WERI-Rb-1 (cell line): ENCODE measurements around the gene FBXO41.
A peak's percentile ranks its signal among the peaks of the same experiment; 100 is the strongest.

Source experiments
- DNase-seq: peaks from one replicate; pipeline ENCODE4 v3.0.0-alpha.2; 2020
- H3K27ac ChIP-seq: fragments of 250-450 bp; sonication (Bioruptor Pico); 2 replicates; pipeline ENCODE4 v1.5.1; 2020; ENCODE audit warnings: mild to moderate bottlenecking, moderate library complexity
- H3K27me3 ChIP-seq: fragments of 250-450 bp; sonication (Bioruptor Pico); 2 replicates; pipeline ENCODE4 v1.5.1; 2021; ENCODE audit warnings: mild to moderate bottlenecking, low read depth, moderate library complexity; ENCODE audit not compliant: insufficient read depth, severe bottlenecking
- H3K36me3 ChIP-seq: fragments of 250-450 bp; sonication (Bioruptor Pico); 2 replicates; pipeline ENCODE4 v1.5.1; 2020; ENCODE audit warnings: mild to moderate bottlenecking, moderate library complexity
- H3K4me3 ChIP-seq: 2 replicates; pipeline ENCODE4 v1.5.1; 2011; ENCODE audit warnings: low read depth, mild to moderate bottlenecking, control low read depth, low read length
- H3K9me3 ChIP-seq: fragments of 250-450 bp; sonication (Bioruptor Pico); 2 replicates; pipeline ENCODE4 v1.5.1; 2021; ENCODE audit warnings: mild to moderate bottlenecking, moderate library complexity; ENCODE audit not compliant: severe bottlenecking
- CTCF ChIP-seq: IDR thresholded peaks from 2 replicates; pipeline ENCODE4 v1.5.1; 2011; ENCODE audit warnings: low read depth, mild to moderate bottlenecking, control low read depth, inconsistent platforms, low read length

FBXO41 gene

GRCh38 chr2:73262108-73262651 lies 22.1 kb downstream of the FBXO41 start:
- H3K4me3 ChIP-seq = no peak overlapping the region
- no peaks in the 10 kb centered on the region for H3K9me3 ChIP-seq
- H3K27ac ChIP-seq = no peak overlapping the region
- no peak for DNase-seq
- no peak for TF ChIP-seq CTCF
- H3K27me3 ChIP-seq = no peaks in the 10 kb centered on the region
- H3K36me3 ChIP-seq = peaks cover 62% of the 10 kb centered on the region

- H3K4me3 ChIP-seq = no peak overlapping the region
- peaks cover 58% of the 10 kb centered on the region for H3K36me3 ChIP-seq
- H3K9me3 ChIP-seq = no peaks in the 10 kb centered on the region
- H3K27me3 ChIP-seq = no peaks in the 10 kb centered on the region
- H3K27ac ChIP-seq = no peak overlapping the region
- peak; percentile 90 for DNase-seq
- peak; percentile 97 for TF ChIP-seq CTCF
Measured at GRCh38 chr2:73260338-73260984, 23.8 kb downstream of the FBXO41 start.

GRCh38 chr2:73259704-73260337 lies 24.5 kb downstream of the FBXO41 start:
- H3K27ac ChIP-seq = no peak overlapping the region
- no peak for DNase-seq
- H3K27me3 ChIP-seq = no peaks in the 10 kb centered on the region
- H3K4me3 ChIP-seq = no peak overlapping the region
- H3K36me3 ChIP-seq = peaks cover 63% of the 10 kb centered on the region
- H3K9me3 ChIP-seq = no peaks in the 10 kb centered on the region
- no peak for TF ChIP-seq CTCF

GRCh38 chr2:73259276-73259675 lies 25.0 kb downstream of the FBXO41 start:
- Histone ChIP-seq H3K27me3 (no peaks in the 10 kb centered on the region), H3K36me3 (peaks cover 68% of the 10 kb centered on the region), H3K9me3 (no peaks in the 10 kb centered on the region), H3K4me3 (no peak overlapping the region), H3K27ac (no peak overlapping the region)
- no peak for TF ChIP-seq CTCF
- DNase-seq = no peak

GRCh38 chr2:73258913-73259215 lies 25.4 kb downstream of the FBXO41 start:
- Histone ChIP-seq H3K4me3 (no peak overlapping the region), H3K27ac (no peak overlapping the region), H3K27me3 (no peaks in the 10 kb centered on the region), H3K9me3 (no peaks in the 10 kb centered on the region), H3K36me3 (peaks cover 71% of the 10 kb centered on the region)
- no peak for TF ChIP-seq CTCF
- DNase-seq = no peak
